ENCODE data around the gene RASL10B.

RASL10B gene

DNA sequence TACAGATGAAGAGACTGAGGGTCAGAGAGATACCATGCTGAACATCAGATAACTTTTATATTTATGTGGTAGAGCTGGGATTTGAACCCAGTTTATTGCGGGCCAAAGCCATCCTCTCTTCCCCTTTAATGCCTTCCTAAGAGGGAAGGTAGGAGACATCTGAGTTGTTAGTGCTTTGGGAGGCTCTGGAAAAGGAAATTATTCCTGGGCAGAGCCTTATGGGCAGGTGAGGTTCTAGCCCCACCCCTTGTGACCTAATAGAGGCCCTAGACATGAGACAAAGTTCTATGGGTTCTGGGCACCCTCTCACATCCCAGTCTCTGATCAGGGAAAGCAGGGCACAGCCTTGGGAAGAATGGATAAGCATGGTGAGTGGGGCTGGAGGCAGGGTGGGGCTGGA lies 29.1 kb downstream of the RASL10B start, which contains the start of gene C17orf50:
TSS of gene C17orf50 (plus strand) at position 301 of the 400 bp plus-strand sequence. CDS start at position 356, 55 bp downstream.
- Histone ChIP-seq H3K4me3 (no peak within 1 kb of the TSS), H3K27ac (no peak within 1 kb of the TSS)

DNA sequence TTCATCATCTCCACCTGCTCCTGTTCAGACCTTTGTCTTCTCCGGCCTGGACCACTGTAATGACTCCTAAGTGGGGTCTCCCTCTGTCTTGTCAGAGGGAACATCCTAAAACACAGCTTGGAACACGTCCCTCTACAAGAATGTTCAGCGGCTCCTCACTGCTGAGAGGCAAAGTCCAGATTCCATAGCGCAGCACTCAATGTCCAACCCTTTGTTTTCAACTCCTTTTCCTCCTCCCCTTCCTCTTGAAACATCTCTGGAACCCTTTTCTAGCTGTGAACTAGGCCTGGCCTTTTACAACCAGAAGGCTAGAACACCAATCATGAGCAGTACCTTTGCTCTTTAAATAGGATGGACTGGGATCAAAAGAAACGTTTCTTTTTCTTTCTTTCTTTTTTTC lies 30.2 kb downstream of the RASL10B start:
- no peak overlapping the region for H3K4me3 ChIP-seq
- H3K27ac ChIP-seq = no peak overlapping the region

DNA sequence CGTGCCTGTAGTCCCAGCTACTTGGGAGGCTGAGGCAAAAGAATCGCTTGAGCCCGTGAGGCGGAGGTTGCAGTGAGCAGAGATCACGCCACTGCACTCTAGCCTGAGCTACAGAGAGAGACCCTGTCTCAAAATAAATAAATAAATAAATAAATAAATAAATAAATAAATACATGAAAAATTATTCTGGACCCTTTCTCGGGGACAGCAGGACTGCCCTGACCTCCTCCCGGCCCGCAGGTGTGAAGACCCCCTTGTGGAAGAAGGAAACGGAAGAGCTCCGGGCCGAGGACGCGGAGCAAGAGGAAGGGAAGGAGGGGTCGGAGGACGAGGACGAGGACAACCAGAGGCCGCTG lies 32.3 kb downstream of the RASL10B start:
- H3K4me3 ChIP-seq = peak overlapping the region in 6 of 7 experiments; percentile 29 to 49 (median 39)

DNA sequence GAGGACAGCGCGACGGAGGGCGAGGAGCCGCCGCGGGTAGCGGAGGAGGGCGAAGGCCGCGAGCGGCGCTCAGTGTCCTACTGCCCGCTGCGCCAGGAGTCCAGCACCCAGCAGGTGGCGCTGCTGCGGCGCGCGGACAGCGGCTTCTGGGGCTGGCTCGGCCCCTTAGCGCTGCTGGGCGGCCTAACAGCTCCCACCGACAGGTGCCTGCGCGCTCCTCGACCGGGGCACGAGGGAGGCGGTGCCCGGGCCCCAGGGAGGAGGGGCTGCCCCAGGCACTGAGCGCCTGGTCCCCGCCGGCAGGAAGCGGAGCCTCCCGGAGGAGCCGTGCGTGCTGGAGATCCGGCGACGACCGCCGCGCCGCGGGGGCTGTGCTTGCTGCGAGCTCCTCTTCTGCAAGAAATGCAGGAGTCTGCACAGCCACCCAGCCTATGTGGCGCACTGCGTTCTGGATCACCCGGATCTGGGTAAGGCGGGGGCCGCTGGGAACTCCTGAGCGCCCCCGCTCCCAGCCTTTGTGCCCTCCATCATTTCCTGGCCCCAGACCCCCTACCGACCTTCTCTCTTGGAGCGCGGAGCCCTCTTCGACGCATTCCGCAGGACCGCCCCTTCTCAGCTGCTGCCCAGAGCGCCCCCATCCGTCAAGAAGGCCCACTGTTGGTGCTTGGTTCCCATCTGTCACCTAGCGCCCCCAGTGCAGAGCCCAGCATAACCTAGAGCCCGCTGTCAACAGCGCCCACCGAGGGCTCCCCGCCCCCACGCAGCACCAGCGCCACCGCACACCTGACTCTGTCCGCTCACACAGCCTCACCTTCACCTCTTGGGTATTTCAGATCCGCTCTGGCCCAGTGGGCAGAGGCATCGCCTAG lies 32.9 kb downstream of the RASL10B start:
- H3K4me3 ChIP-seq = peak overlapping the region; percentile 29 to 49 (median 38)
- peak overlapping the region in 5 of 21 experiments; percentile 4 to 48 (median 21) for H3K27ac ChIP-seq

More for the DNA sequence above, 32.3 kb downstream of the RASL10B start:
- peak overlapping the region in 2 of 21 experiments; percentile 4 to 48 for H3K27ac ChIP-seq

DNA sequence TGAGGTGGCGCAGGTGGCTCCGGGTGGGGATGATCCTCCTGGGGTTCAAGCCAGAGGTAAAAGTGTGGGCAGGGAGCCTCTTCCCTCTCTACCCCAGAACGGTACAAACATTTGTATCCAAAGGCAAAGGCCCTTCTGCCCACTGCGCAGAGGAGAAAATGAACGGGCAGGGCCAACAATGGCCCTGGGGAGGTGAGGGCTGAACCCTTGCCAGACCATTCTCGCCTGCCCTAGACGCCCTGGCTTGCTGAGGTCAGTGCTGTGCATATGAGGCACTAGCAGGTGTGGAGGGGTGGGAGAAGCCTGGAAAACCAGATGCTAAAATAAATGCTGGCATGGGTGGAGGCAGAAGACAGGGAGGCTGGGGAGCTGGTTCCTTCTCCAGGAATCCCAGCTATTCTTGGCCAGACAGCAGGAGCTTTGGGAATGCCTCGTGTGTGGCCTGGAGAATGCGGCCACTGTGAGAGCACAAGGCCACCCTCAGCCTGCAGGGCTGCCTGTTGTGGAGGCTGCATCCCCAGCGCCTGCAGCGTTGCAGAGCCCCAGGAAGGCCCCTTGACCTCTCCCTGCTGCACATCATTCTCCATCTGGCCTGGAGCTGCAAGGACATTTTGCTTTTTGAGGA lies 33.8 kb downstream of the RASL10B start:
- no peak overlapping the region for H3K27ac ChIP-seq
- no peak overlapping the region for H3K4me3 ChIP-seq

DNA sequence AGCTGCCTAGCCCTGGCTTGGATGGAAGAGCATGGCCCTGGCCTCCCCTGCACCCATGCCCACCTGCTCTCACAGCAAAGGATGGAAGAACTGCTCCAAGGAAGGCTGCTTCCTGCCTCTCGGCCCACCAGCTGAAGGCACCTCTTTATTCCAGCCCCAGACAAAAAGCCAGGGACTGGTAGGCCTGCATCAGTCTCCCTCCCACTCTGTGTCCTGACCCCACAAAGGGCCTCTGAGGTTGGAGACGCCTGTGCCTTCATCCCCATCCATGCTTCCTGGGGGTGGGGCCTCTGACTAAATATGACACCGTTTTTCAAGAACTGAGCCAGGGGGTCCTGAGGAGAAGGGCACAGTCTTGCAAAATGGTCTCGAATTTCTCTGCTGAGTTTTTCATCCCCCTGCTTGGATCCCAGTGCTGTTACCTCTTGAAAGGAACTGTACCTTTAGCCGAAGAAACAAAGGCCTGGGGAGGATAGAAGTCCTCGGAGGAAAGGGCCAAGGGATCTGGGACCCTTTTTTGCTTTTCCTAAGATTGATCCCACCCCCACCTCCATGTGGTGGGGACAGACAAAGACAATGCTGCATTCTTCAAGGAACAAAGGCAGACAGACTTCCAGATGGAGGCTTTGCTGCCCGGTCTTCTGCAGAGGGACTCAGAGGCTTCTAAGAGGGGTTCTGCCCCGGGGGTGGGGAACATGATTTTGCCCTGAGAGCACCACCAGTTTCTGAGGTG lies 34.5 kb downstream of the RASL10B start:
- no peak overlapping the region for H3K4me3 ChIP-seq
- H3K27ac ChIP-seq = no peak overlapping the region

DNA sequence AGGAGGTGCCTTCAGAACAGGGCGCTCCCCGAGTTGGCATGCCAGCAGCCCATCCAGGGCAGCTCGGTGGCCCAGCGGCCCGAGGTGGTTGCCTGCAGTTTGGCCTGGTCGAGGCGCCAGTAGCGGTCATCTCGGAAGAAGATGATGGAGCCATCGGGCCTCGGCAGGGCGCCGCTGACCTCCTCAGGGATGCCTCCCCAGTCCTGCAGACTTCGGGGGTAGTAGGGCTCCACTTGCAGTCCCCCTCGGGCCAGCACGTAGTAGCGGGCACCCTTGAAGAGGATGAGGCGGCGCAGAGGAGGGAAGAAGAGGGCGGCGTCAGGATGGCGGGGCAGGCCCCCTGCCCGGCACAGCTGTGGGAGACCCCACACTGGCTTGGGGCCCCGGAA lies 35.0 kb downstream of the RASL10B start:
- H3K27ac ChIP-seq = no peak overlapping the region

DNA sequence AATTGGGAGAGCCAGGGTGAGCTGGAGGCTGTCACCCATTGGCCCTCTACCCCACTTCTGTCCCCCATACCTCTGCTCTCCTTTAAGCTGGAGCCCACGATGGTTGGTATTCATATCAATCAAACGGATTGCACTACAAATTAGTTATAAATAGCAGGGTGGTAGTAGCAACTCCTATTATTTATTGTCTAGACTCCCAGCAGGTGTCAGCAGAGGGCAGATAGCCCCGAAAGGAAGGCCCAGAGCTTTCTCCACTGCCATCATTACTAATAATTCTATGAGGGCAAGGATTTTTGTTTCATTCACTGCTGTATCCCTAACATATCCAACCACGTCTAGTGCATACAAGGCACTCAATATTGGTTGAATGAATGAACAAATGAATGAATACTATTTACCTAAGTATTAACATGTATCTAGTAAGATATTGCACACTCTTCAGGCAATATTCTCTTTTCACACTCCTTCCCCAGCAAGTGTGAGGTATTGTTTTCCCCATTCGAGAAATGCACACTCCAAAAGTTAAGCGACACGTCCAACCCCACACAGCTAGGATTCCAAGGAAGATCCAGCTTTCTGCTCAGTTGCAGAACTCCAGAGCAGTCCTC lies 35.6 kb downstream of the RASL10B start:
- no peak overlapping the region for H3K4me3 ChIP-seq
- no peak overlapping the region for H3K27ac ChIP-seq

More for the DNA sequence above, 35.0 kb downstream of the RASL10B start:
- no peak overlapping the region for H3K4me3 ChIP-seq

DNA sequence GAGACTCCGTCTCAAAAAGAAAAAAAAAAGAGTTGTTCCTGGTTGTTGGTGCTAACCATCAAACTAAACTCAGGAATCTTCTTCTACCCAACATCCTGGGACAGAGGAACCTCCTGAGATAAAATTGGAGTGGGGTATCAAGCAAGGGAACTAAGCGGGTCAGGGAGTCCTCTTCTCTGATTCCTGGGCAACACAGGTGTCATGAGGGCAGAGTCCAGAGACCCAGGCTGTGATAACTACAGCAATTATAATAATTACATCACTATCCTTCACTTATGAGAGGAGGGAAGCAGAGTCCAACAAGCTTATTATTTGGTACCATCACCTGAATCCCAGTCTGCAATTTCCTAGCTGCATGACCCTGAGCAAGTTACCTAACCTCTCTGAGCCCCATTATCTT lies 37.4 kb downstream of the RASL10B start:
- Histone ChIP-seq H3K27ac (no peak overlapping the region), H3K4me3 (no peak overlapping the region)

DNA sequence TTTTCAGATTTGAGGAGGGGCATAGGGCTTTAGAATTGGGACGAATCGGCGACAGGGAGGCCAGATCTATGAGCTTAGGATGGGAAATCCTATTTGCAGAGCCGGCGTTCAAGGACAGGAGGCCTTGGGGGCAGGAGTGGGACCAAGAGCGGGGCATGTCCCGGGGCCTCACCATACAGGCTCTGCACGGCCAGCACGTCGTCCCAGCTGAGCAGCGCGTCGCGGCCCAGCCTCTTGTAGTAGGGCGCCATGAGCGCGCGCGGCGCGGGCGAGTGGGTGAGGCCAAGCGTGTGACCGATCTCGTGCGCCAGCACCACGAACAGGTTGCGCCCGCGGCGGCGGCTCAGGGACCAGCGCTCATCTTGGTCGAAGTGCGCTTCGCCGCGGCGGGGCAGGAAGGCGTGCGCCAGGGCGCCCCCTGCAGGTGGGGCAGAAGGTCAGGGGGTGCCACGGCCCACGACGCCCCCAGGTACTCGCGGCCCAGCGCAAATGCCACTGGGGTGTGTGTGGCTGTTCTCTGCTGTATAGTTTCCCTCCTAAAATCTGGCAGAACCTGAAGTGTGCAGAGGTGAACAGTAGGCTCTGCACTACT lies 38.6 kb downstream of the RASL10B start:
- no peak overlapping the region for H3K27ac ChIP-seq
- no peak overlapping the region for H3K4me3 ChIP-seq

DNA sequence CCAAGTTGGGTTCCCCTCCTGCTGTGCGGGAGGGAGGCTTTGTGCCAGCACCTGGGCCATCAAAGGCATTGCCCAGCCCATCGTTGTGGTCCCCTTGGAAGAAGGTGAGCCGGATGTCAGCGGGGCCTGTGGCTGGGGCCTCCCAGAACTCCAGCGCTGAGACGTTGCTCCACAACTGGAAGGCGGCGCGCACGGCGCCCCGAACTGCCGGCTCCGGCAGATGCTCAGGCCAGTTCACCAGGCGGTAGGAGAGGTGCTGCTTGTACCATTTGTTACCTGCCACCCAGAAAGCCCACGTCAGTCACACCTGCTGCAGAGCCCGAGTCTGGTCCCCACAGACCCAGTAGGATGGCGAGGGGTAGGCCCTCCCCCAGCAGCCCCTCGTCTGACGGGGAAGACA lies 41.7 kb downstream of the RASL10B start:
- H3K4me3 ChIP-seq = no peak overlapping the region
- H3K27ac ChIP-seq = peak overlapping the region in 1 of 21 experiments; percentile 47

DNA sequence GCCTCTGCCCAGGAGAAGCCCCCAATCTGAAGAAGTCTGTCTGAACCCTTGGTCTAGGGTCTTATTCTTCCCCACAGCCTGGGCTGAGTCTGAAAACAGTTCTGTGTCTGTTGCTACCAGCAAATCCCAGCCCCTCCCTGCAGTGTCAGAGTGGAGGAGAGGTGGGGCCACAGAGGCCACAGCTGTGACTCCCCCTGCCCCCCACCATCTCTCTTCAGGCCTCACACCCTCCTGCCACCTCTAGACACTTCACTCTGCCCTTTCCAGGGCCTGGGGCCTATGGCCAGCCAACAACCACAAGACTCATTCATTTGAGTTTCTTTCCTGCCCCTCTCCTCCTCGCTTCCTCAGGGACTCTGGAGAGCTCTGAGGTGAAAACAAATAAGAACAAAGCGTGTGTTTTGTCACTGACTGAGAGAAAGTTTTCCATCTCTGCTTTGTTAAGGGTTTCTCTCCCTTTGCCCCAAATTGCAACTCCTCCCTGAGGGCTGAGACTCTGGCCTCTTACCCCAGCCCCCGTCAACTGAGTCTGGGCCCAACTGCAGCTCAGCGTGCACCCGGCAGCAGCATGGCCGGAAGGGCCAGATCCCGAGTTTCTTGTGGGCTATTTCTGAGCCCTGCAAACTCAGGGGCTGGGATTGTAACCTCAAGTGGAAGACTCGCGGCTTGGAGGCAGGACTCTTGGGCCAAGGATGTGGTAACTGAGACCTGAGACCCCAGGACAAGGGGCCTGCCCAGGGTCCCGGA lies 42.4 kb downstream of the RASL10B start:
- H3K27ac ChIP-seq = peak overlapping the region in 2 of 21 experiments; percentile 36 to 47

DNA sequence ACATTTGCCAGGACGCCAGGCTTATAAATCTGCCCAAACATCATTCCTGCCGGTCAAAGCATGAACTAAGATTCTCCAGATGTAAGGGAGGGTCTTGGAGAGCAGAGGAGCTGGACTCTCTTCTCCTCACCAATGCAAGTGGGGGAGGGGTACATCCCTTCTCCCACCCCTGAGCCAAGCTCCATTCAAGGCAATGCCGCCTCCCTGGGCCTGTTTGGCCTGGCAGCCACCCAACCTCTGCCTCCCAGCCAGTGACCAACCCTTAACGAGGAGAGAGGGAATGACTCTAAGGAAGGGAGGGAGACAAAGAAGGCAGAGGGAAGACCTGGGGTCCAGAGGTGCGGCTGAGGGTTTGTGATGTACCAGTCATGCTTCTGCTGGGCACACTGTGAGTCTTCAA lies 43.1 kb downstream of the RASL10B start:
- Histone ChIP-seq H3K27ac (peak overlapping the region in 2 of 21 experiments; percentile 36 to 47), H3K4me3 (no peak overlapping the region)

More for the DNA sequence above, 42.4 kb downstream of the RASL10B start:
- no peak overlapping the region for H3K4me3 ChIP-seq

DNA sequence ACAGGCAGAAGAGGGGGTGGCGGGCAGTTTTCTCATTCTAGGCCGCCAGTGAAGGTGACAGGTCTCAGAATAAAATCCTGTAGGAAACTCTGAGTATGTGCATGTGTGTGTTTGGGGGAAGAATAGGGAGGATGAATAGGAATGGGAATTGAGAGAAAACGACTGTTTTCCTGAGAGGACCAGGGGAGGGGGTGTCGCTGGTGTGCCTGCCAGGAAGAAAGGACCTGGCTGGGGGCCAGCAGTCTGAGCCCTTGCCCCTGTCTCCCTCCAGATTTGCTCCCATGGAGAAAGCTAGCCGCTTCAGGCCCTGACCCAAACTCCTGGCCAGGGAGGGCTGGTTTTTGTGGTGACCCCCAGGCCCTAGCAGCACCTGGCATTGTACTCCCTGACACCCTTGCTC lies 43.6 kb downstream of the RASL10B start:
- H3K4me3 ChIP-seq = no peak overlapping the region
- no peak overlapping the region for H3K27ac ChIP-seq

DNA sequence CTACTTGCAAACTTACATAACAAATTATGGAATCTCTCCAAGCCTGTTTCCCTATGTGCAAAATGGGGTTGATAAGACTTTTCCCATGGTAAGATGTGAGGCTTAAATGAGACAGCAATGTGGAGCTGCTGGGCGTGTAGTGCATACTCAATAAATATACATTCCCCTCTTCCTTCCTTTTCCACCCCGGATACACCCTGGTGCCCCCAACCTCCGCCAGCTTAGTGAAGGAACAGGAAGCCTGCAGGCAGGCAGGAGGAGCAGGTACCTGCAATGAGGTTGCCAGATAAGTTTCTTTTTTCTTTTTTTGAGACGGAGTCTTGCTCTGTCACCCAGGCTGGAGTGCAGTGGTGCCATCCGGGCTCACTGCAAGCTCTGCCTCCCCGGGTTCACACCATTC lies 44.1 kb downstream of the RASL10B start:
- Histone ChIP-seq H3K4me3 (no peak overlapping the region), H3K27ac (no peak overlapping the region)

DNA sequence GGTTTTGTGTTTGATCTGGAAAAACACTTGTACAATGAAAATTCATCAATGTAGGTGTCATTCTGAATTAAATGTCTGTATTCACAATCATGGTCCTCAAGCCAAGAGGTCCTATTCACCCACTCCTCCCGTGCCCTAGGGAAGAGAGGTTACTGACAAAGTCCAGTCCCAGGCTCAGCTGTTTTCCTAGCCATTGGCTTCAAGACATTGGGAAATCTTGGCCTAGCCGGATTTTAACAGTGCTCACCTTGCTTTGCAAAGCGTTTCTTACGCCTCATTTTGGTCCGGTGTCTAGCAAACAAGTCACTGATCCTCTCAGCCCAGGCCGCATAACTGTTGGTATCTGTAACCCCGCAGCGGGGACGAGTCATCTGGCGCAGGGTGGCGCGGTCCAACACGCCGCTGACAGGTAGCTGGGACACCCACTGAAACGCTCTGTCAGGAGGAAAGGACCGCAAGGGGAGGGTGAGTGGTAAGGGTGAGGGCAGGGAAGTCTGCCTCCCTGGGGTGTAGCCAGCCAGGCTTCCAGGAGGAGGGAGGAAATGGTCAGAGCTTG lies 47.3 kb downstream of the RASL10B start:
- Histone ChIP-seq H3K4me3 (no peak overlapping the region), H3K27ac (no peak overlapping the region)

DNA sequence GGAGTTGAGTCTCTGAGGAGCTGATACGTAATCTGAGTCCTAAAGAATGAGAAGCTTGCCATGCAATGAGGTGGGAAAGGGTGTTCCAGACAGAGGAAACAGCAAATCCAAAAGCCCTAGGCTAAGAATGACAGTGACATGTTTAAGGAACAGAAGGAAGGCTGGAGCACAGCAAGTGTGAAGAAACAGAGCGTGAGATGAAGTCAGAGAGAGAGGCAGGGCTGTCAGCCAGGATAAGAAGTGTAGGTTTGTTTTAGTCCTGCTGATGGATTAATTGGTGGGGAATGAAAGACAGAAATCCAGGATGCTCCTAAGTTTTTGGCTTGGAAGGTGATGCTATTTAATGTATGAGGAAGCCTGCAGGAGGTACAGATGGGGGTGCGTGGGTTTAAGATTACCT lies 49.5 kb downstream of the RASL10B start:
- no peak overlapping the region for H3K27ac ChIP-seq
- H3K4me3 ChIP-seq = no peak overlapping the region

DNA sequence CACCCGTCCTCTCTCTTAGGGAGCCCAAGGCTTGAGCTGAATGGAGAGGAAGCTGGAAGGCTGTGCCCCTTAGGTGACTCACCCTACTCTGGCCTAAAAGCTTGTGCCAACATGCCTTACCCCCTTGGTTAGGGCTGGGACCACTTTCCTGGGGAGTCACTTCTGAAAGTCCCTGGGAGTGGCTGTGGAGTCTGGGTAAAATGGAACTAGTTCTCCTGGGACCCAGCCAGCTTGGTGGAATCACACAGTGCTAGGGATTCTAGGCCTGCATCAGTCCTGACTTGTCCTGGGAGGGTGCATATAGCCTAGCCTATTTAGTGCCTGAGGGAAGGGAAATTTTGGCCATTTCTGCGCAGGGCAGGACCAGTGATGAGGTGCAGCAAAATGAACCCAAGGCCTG lies 53.5 kb downstream of the RASL10B start:
- H3K27ac ChIP-seq = peak overlapping the region in 12 of 21 experiments; percentile 4 to 74 (median 56)
- no peak overlapping the region for H3K4me3 ChIP-seq
